GM21786 (cell line): ENCODE measurements around the gene RXFP4.
"Not testable (repeated sequence)": the region's sequence is repeated elsewhere in the genome, so short reads cannot be mapped to it uniquely, and the experiment has no call there.

Source experiments
- ATAC-seq: cut with Tn5 transposase; IDR thresholded peaks from one replicate; pipeline ENCODE4 v1.9.1; 2021; ENCODE audit not compliant: unreplicated experiment

RXFP4 gene

DNA sequence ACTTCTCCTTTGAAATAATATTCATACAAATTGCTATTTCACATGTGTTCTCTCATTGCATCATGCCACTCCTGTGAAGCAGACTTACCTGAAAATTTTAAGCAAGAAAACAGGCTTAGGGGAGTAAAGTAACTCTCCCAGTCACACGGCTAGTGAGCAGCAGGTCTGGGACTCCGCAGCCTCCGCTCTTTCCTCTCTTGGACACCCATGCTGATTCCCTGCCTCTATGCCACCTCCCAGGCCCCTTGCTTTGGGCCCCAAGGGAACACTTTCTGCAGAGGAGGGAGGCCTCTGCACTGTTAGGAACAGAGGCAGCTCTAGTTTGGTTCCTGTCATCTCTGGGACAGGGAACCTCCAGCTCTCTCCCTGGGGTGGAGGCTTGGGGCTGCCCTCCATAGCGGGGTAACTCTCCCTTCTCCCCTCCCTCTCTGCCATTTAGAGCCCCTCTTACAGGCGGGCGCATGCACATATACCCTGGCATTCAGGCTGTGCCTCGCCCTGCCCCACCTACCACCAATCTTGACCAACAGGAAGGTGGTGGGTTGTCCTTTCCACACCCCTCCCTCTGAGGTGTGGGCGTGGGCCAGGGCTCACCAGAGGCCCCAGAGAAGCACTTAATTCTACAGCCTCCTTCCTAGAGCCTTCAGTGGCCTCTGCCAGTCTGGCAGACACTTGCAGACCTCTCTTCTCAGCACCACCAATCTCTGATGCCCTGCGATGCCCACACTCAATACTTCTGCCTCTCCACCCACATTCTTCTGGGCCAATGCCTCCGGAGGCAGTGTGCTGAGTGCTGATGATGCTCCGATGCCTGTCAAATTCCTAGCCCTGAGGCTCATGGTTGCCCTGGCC, at the start of gene RXFP4:
TSS of gene RXFP4 (plus strand) at position 646 of the 852 bp plus-strand sequence. CDS start at position 718, 72 bp downstream.
- no peak for ATAC-seq

DNA sequence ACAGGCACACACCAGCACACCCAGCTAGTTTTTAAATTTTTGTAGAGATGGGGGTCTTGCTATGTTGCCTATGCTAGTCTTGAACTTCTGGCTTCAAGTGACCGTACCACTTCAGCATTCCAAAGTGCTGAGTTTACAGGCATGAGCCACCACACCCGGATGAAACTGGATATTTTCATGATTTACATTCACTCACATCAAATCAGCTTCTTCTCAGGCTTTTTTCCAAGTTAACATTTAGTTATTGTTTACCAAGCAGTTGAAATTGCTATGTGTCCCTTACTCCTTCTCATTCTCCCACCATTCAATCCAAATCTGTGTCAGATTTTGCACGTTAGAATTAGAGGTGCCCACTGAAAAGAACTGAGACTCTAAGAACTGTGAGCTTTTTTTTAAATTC, 48.6 kb upstream of the RXFP4 start:
- ATAC-seq: no peak

DNA sequence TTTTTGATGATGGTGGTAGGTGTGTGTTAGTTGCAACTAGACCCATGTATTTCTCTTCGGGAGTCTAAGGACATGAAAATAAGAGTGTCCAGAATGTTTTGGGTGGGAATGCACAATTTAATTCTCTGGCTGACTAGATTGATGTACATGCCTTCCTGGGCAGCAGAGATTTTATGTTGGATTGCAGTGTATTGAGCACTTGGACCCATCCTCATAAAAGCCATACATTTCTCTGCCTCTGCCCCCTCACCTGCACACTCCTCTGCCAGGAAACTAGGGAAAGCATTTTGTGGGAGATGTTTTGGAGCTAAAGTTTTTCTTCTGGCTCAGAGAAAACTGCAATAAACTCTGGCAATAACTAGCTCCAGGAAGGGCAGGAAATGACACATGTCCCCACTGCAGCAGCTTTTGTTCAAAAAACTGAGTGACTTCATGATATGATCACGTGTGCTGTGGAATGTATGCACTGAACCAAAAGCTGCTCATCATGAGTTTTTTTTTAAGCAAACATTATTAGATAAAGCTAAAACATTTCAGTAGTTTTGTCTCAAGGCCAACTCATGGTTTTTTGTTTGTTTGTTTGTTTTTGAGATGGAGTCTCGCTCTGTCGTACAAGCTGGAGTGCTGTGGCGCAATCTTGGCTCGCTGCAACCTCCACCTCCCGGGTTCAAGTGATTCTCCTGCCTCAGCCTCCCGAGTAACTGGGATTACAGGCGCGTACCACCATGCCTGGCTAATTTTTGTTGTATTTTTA, 47.9 kb upstream of the RXFP4 start:
- ATAC-seq: no peak

DNA sequence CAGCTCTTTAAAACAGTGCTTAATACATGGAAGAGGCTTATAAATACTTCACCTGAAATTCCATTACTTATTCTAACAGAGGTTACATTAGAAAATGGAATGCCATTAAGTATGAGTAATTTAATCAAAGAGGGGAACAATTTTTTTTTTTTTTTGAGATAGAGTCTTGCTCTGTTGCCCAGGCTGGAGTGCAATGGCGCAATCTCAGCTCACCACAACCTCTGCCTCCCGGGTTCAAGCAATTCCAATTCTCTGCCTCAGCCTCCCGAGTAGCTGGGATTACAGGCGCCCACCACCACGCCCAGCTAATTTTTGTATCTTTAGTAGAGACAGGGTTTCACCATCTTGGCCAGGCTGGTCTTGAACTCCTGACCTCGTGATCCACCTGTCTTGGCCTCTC, 45.8 kb upstream of the RXFP4 start:
- not testable (repeated sequence) for ATAC-seq

DNA sequence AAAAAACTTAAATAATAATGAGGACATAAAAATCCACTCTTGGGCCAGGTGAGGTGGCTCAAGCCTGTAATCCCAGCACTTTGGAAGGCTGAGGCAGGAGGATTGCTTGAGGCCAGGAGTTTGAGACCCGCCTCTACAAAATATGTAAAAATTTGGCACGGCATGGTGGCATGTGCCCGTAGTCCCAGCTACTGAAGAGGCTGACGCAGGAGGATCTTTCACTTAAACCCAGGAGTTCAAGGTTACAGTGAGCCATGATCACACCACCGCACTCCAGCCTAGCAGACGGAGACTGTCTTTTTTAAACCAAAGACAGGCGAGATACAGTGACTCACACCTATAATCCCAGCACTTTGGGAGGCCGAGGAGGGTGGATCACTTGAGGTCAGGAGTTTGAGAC, 45.0 kb upstream of the RXFP4 start:
- not testable (repeated sequence) for ATAC-seq

- ATAC-seq: no peak
Observed at GRCh38 chr1:155897746-155898145, 43.7 kb upstream of the RXFP4 start.

DNA sequence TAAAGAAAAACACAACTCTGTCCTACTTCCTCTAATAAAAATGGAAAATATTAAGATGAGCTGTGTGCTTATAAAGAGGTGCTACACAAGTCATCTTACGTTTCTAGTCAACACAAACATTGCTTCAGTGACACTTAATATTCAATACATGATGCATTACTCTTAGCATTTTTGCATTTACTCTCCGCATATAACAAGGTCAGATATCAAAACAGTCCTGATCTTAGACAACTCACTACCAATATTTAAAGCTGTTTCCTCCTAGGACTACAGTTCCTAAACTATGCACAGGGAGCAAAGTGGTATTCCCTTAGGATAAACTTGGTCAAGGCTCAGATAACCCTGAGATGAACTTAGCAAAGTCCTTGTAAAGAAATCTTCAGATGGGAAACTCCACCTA, 42.5 kb upstream of the RXFP4 start:
- ATAC-seq: no peak

- ATAC-seq: no peak
Observed at GRCh38 chr1:155899683-155900082, 41.8 kb upstream of the RXFP4 start.

DNA sequence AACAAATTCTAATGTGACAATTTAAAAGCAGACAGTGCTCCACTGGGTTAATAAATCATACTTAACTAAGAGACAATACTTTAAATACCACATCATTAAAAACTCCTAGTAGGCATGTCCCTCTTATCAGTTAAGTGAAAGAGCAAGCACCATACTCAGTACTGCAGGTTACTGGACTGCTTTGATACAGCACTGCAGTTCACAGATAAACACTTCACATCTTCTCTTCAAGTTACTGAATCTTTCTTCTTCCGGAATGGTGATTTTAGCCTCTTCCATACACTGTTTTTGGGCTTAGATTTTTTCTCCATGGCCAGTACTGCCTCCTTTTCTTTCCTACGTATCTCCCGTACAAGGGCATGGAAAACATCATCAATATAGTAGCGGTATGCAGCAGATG, 41.3 kb upstream of the RXFP4 start:
- ATAC-seq: no peak

- ATAC-seq: no peak
Observed at GRCh38 chr1:155904261-155904660, 37.2 kb upstream of the RXFP4 start.

- ATAC-seq: no peak
Observed at GRCh38 chr1:155909894-155910293, 31.5 kb upstream of the RXFP4 start.

DNA sequence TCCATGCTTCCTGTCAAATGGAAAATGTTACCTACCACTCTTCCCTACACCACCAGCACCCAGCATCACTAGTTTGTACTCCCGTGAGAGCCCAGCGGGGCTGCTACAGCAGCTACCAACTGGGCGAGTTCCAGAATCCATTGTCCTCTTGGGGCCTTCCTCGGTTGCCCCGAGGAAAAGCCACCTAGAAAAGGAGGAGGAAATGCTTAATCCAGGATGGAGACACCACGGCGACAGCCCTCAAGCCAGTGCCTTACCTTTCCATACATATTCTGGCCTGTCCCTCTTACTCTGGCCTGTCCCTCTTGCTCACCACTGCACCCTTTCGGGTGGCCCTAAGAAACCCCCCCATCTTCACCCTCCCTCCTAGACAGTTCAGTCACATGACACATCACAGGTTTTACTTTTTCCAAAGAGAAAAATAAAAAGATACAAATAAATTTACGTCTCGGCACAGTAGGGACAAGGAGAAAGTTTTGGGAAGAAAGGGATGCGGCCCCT, 30.8 kb upstream of the RXFP4 start:
- peak; percentile 14 for ATAC-seq

- ATAC-seq: peak; percentile 72
Observed at GRCh38 chr1:155911156-155912055, 30.0 kb upstream of the RXFP4 start, which contains the start of gene RIT1. Gene RIT1, minus strand, starts transcription at chr1:155911349. Its CDS starts 588 bp downstream, at chr1:155910761.

DNA sequence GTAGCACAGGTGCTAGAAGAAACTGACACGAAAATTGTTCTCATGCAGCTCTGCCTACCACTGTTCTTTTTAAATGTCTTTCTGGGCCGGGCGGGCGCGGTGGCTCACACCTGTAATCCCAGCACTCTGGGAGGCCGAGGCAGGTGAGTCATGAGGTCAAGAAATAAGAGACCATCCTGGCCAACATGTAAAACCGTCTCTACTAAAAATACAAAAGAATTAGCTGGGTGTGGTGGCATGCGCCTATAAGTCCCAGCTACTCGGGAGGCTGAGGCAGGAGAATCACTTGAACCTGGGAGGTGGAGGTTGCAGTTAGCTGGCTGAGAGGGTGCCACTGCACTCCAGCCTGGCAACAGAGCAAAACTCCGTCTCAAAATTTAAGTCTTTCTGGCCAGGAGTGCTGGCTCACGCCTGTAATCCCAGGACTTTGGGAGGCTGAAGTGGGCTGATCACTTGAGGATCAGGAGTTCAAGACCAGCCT, 29.3 kb upstream of the RXFP4 start:
- no peak for ATAC-seq

- no peak for ATAC-seq
Observed at GRCh38 chr1:155913969-155914757, 27.3 kb upstream of the RXFP4 start.

DNA sequence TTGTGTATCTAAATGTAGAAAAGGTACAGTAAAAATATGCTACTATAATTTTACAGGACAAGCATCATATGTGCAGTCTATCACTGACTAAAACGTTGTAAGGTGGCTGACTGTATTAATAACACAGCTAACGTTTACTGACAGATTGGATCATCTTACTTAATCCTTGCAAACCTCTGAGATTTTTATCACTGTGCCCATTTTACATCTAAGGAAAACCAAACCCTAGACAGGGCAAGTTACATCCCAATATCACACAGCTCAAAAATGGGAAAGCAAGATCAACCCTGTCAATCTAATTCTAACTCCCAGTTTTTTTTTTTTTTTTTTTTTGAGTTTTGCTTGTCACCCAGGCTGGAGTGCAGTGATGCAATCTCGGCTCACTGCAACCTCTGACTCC, 22.8 kb upstream of the RXFP4 start:
- ATAC-seq: no peak

DNA sequence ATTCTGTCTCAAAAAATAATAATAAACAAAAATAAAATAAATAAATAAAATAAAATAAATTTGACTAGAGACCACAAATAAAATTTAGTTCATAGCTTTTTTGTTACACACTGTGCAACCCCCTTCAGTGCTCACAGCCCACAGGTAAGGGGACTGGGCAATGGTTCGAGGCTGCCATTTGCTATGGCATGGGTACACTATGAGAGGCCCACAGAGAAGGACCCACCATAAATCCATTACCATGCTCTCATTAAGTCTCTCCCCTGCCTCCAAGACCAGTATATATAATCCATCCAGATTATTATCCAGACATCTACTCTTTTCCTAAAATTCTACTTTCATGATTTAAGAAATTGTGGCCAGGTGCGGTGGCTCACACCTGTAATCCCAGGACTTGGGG, 21.6 kb upstream of the RXFP4 start:
- no peak for ATAC-seq

DNA sequence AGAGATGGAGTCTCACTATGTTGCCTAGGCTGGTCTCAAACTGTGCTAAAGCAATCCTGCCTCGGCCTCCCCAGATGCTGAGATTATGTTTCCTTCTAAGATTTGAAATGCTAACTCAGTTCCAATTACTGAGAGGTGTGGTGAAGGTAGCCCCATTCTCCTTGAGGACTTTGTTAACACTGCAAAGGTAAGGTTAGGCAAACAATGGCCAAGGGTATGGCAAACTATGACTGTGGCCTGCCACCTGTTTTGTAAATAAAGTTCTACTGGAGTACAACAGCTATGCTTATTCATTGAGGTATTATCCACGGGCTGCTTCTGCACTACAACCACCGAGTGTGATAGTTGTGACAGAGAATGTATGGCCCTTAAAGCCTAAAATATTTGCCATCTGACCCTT, 20.7 kb upstream of the RXFP4 start:
- ATAC-seq: no peak

DNA sequence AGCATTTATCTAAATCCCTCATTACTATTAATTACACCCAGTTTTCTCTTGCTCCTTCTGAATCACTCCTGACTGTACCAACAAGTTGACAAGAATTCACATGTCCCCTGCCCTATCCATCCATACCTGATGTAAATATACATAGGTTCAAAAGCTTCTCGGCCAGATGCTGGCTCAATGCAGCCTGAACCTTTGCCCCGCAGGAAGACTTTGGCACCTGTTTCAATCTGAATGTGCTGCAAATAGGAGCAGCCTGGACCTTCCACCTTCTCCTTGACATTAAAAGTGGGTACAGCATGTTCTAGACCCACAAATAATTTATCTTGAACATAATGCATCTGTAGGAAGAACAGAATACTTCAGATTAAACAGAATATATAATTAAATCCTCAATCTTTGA, 15.9 kb upstream of the RXFP4 start:
- no peak for ATAC-seq

DNA sequence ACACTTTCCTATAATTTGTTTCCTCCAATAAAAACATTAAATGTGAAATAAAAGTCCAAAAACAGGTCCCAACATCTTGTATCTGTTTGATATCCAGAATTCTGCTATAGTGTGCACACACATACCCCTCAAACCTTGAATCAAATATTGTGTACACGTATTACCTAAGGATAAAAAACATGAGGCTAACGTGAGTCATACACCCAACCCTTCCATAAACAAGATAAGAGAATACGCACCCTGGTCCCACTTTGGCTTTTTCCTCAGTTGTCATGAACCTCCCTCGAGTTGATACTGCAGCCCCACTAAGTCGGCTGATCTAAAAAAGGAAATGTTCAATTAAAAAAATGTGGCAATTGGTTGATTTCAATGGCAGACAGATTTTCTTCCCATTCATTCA, 12.4 kb upstream of the RXFP4 start:
- ATAC-seq: no peak
